GM20000 (cell line): ENCODE measurements around the gene SPRR2F.

Experiments used
- DNase-seq: peaks from one replicate; pipeline ENCODE4 v3.0.0; 2012; ENCODE audit warnings: low spot score
- CTCF ChIP-seq: IDR thresholded peaks from 2 replicates; pipeline ENCODE4 v1.5.1; 2012; ENCODE audit warnings: mild to moderate bottlenecking, control low read depth; ENCODE audit errors: extremely low read depth, missing control alignments

SPRR2F gene

GRCh38 chr1:153070243-153070642, 43.1 kb downstream of the SPRR2F start:
- TF ChIP-seq CTCF = no peak
- DNase-seq = no peak
